Tibial nerve (tissue), 4 donors: ENCODE results near the gene SPSB3. TPM values are rescaled to one million over a fixed set of nuclear protein-coding genes. Genes with fewer than 3 reads are reported as not detected.

Experiments
- DNase-seq, 2 donors: peaks; one replicate each; pipeline ENCODE4 v3.0.0-alpha.2; 2019; ENCODE audit warnings: low spot score in 2 of 2
- H3K27ac ChIP-seq, 4 donors: fragments of 200-600 bp; sonication (generic) in 3 of 4; one replicate each; pipeline ENCODE4 v1.5.1; 2017 to 2019; ENCODE audit warnings: mild to moderate bottlenecking in 1 of 4
- H3K27me3 ChIP-seq, 2 donors: fragments of 200-600 bp; sonication (generic) in 1 of 2; one replicate each; pipeline versions ENCODE4 v1.5.1 to v1.6.0; 2017 to 2019
- H3K36me3 ChIP-seq, 3 donors: fragments of 200-600 bp; sonication (generic); one replicate each; pipeline ENCODE4 v1.5.1; 2018 to 2019
- H3K4me1 ChIP-seq, 4 donors: fragments of 200-600 bp; sonication (generic) in 3 of 4; one replicate each; pipeline ENCODE4 v1.5.1; 2017 to 2019
- H3K4me3 ChIP-seq, 4 donors: fragments of 200-600 bp; sonication (generic) in 3 of 4; one replicate each; pipeline ENCODE4 v1.5.1; 2017 to 2019; ENCODE audit warnings: mild to moderate bottlenecking in 1 of 4, moderate library complexity in 1 of 4
- H3K9me3 ChIP-seq, 4 donors: fragments of 200-600 bp; sonication (generic) in 3 of 4; one replicate each; pipeline ENCODE4 v1.5.1; 2017 to 2019
- CTCF ChIP-seq, 5 experiments: fragments of 200-600 bp in 3 of 5; fragments of 450-650 bp in 2 of 5; sonication (generic) in 3 of 5; IDR thresholded peaks; one replicate each; pipeline ENCODE4 v1.5.1; 2016 to 2019; ENCODE audit warnings: antibody characterized with exemption in 5 of 5, mild to moderate bottlenecking in 3 of 5, moderate library complexity in 2 of 5
- EP300 ChIP-seq, 2 donors: sonication (generic); formaldehyde crosslinking; IDR thresholded peaks; one replicate each; pipeline ENCODE4 v1.6.1; 2017; ENCODE audit warnings: antibody characterized with exemption in 2 of 2, mild to moderate bottlenecking in 1 of 2
- POLR2A ChIP-seq, 2 donors: fragments of 450-650 bp; IDR thresholded peaks; one replicate each; pipeline ENCODE4 v1.6.1; 2017; ENCODE audit warnings: antibody characterized with exemption in 2 of 2, mild to moderate bottlenecking in 2 of 2, moderate library complexity in 2 of 2
- WGBS, 2 donors: methylation state at CpG; one replicate each; pipeline ENCODE4 v1.1.5; 2018; 5-methylcytosine and 5-hydroxymethylcytosine counted together
- total RNA-seq, 4 donors: library from RNA; depleted of rRNA; stranded (reverse); fragments of >200 nt; gene quantifications; one replicate each; pipeline ENCODE4 v1.1.0, GENCODE V29; 2016

Gene SPSB3
- total RNA-seq, 4 donors from 2014 or later = 90.7 to 122 (median 112) TPM

GRCh38 chr16:1775846-1776671, 6.3 kb downstream of the SPSB3 start:
- TF ChIP-seq EP300 (IDR thresholded peaks at IDR 0.05) (no peak), POLR2A (IDR thresholded peaks at IDR 0.05) (no peak), CTCF (IDR thresholded peaks at IDR 0.05) (no peak)
- no peak for DNase-seq
- H3K4me3 ChIP-seq = no peak overlapping the region
- H3K4me1 ChIP-seq = peaks cover 0 to 58% (median 26%) of the 10 kb centered on the region in 4 donors
- no peaks in the 10 kb centered on the region for H3K27me3 ChIP-seq
- no peaks in the 10 kb centered on the region for H3K9me3 ChIP-seq
- H3K36me3 ChIP-seq = peaks cover 0 to 64% (median 0%) of the 10 kb centered on the region in 3 donors
- 67 to 80% methylated on average over 11 to 12 of the region's 28 CpGs for WGBS, 2 donors
- no peak overlapping the region for H3K27ac ChIP-seq

- peaks cover 0 to 58% (median 24%) of the 10 kb centered on the region in 4 donors for H3K4me1 ChIP-seq
- 89% methylated on average over 15 to 26 of the region's 30 CpGs for WGBS, 2 donors
- no peaks in the 10 kb centered on the region for H3K9me3 ChIP-seq
- no peak overlapping the region for H3K4me3 ChIP-seq
- no peak for TF ChIP-seq POLR2A (IDR thresholded peaks at IDR 0.05)
- TF ChIP-seq CTCF (IDR thresholded peaks at IDR 0.05) = no peak
- no peak for TF ChIP-seq EP300 (IDR thresholded peaks at IDR 0.05)
- H3K27me3 ChIP-seq = no peaks in the 10 kb centered on the region
- peaks cover 0 to 56% (median 0%) of the 10 kb centered on the region in 3 donors for H3K36me3 ChIP-seq
- H3K27ac ChIP-seq = no peak overlapping the region
- no peak for DNase-seq
Measured at GRCh38 chr16:1775006-1775845, 7.1 kb downstream of the SPSB3 start.

DNA sequence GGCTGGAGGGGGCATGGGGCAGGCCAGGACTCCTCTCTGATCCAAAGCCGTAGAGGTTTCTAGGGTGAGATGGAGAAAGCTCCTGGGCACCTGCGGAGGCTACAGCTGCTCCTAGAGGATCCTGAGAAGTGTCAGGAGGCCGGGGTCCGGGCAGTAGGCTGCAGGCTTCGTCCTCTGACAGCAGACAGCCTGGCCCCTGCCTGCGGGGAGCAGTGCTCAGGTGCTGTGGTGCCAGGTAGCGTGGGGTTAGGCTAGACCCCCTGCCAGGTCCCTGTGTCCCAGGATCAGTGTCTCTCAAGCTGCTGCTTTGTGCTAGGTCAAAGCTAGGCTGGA, 8.0 kb downstream of the SPSB3 start:
- no peak for DNase-seq
- H3K4me3 ChIP-seq = peak overlapping the region in 2 of 4 donors; percentile 86 to 96
- H3K27me3 ChIP-seq = no peaks in the 10 kb centered on the region
- H3K27ac ChIP-seq = peak overlapping the region in 3 of 4 donors; percentile 93 to 95 (median 93)
- no peaks in the 10 kb centered on the region for H3K9me3 ChIP-seq
- TF ChIP-seq CTCF (IDR thresholded peaks at IDR 0.05) = no peak
- TF ChIP-seq EP300 (IDR thresholded peaks at IDR 0.05) = no peak
- no peak for TF ChIP-seq POLR2A (IDR thresholded peaks at IDR 0.05)
- H3K36me3 ChIP-seq = peaks cover 0 to 54% (median 0%) of the 10 kb centered on the region in 3 donors
- peaks cover 0 to 58% (median 28%) of the 10 kb centered on the region in 4 donors for H3K4me1 ChIP-seq
- 92 to 96% methylated on average over 6 to 7 of the region's 7 CpGs for WGBS, 2 donors

- peak overlapping the region in 3 of 4 donors; percentile 93 to 95 (median 93) for H3K27ac ChIP-seq
- peak overlapping the region; percentile 67 to 96 (median 80) for H3K4me3 ChIP-seq
- DNase-seq = no peak
- no peak for TF ChIP-seq CTCF (IDR thresholded peaks at IDR 0.05)
- no peak for TF ChIP-seq EP300 (IDR thresholded peaks at IDR 0.05)
- TF ChIP-seq POLR2A (IDR thresholded peaks at IDR 0.05) = no peak
- WGBS, 2 donors = 30 to 31% methylated on average over 20 to 23 of the region's 45 CpGs
- H3K27me3 ChIP-seq = no peaks in the 10 kb centered on the region
- peaks cover 0 to 61% (median 28%) of the 10 kb centered on the region in 4 donors for H3K4me1 ChIP-seq
- no peaks in the 10 kb centered on the region for H3K9me3 ChIP-seq
- H3K36me3 ChIP-seq = peaks cover 0 to 54% (median 0%) of the 10 kb centered on the region in 3 donors
Measured at GRCh38 chr16:1773703-1774447, 8.5 kb downstream of the SPSB3 start.
